Stimulated activated CD8-positive, alpha-beta memory T cell treated with anti-CD3 and anti-CD28 coated beads, Interleukin-4, amount 100 ng/mL, for 4 hours (primary cell): ENCODE data around the gene GSC2.

Source experiments
- DNase-seq, 2 donors: peaks; one replicate each; pipeline ENCODE4 v3.0.0-alpha.2; 2020; ENCODE audit warnings: low read depth in 2 of 2, low spot score in 1 of 2

The GSC2 gene

DNA sequence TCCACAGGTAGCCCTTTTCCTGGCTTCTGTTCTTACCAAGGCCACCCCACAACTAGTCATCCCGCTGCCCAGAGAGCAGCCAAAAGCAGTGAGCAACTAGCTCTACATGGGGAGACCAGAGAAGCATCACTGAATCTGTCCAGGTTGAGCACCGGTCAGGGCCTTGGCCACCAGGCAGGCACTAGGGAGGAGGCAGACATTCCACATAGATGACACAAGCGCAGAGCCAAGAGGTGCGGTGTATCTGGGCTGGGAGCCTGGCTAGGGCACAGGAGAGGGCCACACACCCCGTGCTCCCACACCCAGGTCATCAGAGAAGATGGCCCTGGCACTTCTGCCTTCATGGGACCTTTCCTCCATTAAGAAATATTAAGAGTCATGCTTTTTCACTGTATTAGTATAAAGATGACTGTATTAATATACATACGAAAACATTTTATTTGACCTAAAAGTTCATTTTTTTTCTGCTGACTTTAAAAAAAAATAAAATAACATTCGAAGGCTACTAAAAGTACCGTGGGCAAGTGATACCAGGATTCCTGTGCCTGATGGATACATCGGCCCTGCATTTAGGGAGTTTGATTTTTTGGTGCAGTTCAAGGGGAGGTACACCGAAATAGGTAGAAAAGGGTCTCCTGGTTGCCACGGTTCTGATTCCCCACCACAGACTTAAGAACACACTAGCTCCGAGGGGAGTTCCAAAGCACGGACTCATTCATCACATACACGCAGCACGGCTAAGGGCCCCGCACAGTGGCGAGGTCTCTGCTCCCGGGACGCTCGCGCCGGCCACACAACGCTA is 29.1 kb downstream of the GSC2 start:
- no peak for DNase-seq

GRCh38 chr22:19119949-19120348 is 30.1 kb downstream of the GSC2 start:
- DNase-seq, result no peak

- DNase-seq, result no peak
Observed at GRCh38 chr22:19118329-19118880, 31.7 kb downstream of the GSC2 start.

DNA sequence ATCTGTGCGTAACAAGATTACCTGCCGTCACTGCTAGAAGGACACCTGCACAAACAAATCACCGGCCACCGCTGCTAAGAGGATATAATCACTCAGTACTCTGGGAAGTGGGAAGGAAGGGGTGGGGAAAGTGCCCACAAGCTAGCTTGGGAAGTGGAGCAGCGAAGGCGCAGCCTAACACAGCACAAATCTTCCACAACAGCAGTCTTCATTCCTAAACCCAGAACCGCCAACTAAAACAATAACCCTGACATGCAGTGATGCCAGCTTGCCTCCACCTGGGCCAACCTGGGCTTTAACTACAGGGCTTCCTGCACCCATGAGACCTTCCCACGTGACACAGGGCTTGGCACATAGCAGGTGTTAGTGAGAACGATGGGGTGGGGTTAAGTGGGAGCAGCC is 33.0 kb downstream of the GSC2 start:
- DNase-seq, result no peak

GRCh38 chr22:19115628-19116027 is 34.5 kb downstream of the GSC2 start:
- no peak for DNase-seq

- DNase-seq, result no peak
Observed at GRCh38 chr22:19114984-19115552, 35.0 kb downstream of the GSC2 start.

- no peak for DNase-seq
Observed at GRCh38 chr22:19113429-19113828, 36.7 kb downstream of the GSC2 start.

- DNase-seq, result no peak
Observed at GRCh38 chr22:19111584-19111983, 38.5 kb downstream of the GSC2 start.

GRCh38 chr22:19111140-19111539 is 39.0 kb downstream of the GSC2 start:
- DNase-seq, result no peak

GRCh38 chr22:19110646-19111045 is 39.4 kb downstream of the GSC2 start:
- DNase-seq, result no peak

GRCh38 chr22:19110064-19110458 is 40.0 kb downstream of the GSC2 start:
- no peak for DNase-seq

GRCh38 chr22:19109198-19110063 is 40.7 kb downstream of the GSC2 start:
- DNase-seq, result no peak

DNA sequence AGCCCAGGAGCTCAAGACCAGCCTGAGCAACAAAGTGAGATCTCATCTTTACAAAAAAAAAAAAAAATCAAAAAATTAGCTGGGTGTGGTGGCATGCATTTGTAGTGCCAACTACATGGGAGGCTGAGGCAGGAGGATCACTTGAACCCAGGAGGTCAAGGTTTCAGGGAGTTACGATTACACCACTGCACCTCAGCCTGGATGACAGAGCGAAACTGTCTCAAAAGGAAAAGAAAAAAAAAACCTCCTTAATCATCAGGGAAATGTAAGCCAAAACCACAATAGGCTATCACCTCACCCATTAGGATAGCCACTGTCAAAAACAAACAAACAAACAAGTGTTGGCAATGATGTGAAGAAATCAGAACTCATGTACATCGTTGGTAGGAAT is 41.3 kb downstream of the GSC2 start:
- no peak for DNase-seq

GRCh38 chr22:19107730-19108074 is 42.4 kb downstream of the GSC2 start:
- DNase-seq, result no peak

DNA sequence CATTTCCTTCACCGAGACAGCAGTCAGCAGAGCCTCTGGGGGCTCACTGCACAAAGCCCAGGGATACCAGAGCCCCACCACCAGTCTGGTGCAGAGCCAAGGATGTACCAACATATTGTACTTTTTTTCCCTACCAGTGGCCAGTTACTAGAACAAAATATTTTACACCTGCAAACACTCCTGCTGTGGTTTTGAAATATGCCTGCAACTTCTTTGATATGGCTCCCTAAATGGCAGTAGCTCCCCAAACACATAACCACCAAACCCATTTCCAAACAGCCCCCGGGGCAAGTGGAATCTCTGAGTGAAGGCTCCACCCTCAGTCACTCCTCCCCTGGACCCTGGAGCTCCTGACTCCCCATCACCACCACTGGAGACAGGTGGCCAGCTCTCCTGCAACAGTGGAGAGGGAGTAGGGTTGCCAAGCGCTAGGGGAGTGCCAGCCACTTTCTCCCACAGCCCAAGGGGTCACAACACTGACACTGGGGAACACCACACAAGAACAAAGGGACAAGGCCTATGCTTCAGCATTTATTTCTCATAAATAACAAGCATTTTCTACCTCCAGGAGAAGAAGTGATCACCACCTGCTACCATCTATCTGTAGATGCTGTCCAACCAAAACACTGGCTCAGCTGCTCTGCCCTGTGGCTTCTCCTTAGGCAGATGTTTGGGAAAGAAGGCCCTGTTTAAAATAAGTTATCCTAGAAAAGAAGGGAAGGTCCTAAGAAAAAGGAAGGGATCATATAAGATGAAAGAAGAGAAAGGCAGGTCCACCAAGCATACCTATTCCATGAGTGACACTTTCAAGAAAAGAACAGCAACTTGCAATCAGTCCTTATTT is 43.0 kb downstream of the GSC2 start:
- no peak for DNase-seq

- DNase-seq, result no peak
Observed at GRCh38 chr22:19105867-19106802, 44.0 kb downstream of the GSC2 start.

- no peak for DNase-seq
Observed at GRCh38 chr22:19105456-19105855, 44.6 kb downstream of the GSC2 start.

DNA sequence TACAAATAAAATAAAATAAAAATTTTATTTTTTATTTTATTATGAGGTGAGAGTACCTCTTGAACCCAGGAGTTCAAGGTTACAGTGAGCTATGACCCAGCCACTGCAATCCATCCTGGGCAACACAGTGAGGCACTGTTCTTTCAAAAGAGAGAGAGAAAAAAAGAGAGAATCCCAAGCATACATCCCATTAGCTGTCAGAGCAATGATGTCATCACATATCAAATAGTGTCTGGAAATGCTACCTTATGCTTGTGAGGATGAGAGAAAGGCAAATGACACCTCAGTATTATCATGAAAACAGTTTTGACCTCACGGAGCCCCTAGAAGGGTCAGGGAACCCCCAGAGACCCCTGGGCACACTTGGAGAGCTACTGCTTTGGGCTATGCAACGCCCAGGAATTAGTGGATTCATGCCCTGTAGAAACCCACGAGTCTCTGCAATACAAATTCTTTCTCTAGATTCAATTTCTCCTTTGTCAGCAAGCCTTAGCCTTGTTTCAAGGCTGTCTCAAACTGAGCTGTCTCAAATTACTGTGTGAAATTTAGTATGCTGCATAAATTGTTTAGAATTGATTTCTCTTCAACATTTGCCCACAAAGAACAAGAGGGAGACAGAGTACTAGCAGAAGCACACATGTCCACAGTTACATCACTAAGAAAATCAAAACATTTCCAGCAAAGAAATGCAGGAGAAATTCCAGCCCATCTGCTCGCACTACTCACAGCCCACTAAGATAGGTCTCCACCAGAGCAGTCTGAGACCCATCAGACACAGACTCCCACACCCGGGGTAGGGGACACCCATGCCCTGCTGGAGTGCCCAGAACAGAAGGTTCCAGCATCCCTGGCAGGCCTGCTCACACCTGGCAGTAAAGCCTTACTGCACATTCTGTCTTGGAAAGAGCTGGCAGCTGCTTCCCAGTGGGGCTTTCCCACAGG is 45.9 kb downstream of the GSC2 start:
- no peak for DNase-seq

- DNase-seq, result no peak
Observed at GRCh38 chr22:19098157-19098556, 51.9 kb downstream of the GSC2 start.
